SH-SY5Y (cell line): Measurements from ENCODE around the gene CLDN3.

Source experiments
- GATA2 ChIP-seq: IDR thresholded peaks from 2 replicates; pipeline ENCODE4 v1.6.1; 2011; ENCODE audit warnings: mild to moderate bottlenecking, low read depth, low read length
- GATA3 ChIP-seq: IDR thresholded peaks from 2 replicates; pipeline ENCODE4 v1.6.1; 2011; ENCODE audit warnings: low read depth, mild to moderate bottlenecking, low read length, moderate library complexity

GRCh38 chr7:73730485-73730884, 39.6 kb downstream of the CLDN3 start:
- TF ChIP-seq GATA3, result no peak
- no peak for TF ChIP-seq GATA2
